Measurements from ENCODE around the gene SDK2.

- TF ChIP-seq CTCF (IDR thresholded peaks at IDR 0.05) (no peak), POLR2A (IDR thresholded peaks at IDR 0.05) (no peak)
Observed at GRCh38 chr17:73580073-73580710, 64.1 kb downstream of the SDK2 start.

Measured in prostate gland (tissue), 2 donors.